GM19455 (cell line): ENCODE data around the gene EHMT1.
"Not testable (repeated sequence)": the region's sequence is repeated elsewhere in the genome, so short reads cannot be mapped to it uniquely, and the experiment has no call there.

Experiments used
- ATAC-seq: cut with Tn5 transposase; IDR thresholded peaks from one replicate; pipeline ENCODE4 v1.9.1; 2021; ENCODE audit not compliant: unreplicated experiment

The EHMT1 gene

DNA sequence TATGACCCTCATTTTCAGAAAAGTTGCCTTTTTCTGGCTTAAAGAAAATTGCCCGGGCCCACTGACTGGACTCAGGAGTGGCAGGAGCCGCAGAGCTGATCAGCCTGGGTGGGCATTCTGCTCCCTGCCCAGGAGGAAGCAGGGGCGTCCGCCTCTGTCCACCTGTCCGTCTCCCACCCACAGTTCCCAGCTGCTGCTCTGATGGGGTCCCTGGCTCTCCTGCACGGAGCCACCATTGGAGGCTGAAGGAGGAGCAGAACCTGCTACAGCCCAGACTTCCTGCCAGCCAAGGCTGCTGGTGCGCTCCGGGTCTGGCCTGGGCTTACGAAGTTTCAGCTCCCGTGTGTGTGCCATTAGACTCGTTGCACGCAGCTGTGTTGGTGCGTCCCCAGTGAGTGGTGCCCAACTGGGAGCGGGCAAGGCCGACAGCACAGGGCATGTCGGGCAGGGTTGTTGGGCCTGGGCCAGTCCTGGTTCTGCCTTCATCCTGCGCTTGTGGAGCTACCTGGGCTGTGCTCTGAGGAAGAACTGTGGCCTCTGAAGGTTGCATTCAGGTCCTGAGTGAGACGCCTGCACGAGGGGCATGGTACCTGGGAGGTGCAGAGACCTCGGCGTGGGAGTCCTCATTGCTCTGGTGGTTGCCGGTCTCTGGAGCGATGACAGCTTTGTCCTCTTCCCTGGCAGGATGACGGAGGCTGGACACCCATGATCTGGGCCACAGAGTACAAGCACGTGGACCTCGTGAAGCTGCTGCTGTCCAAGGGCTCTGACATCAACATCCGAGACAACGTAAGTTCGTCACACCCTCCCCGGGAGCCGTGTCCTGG lies 181.6 kb downstream of the EHMT1 start:
- ATAC-seq = no peak

DNA sequence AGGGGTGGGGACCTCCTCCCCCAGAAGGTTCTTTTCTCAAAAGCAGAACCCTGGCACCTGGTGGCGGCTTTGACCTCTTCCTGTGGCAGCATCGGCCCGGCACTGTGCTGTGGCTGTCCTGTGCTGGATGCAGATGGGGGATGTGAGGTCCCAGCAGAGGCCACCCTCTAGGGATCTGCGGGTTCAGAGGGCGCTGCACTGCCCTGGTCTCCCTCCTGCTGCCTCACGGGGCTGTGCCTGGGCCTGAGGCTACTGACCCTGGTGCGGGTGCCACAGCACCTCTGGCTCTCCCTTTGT lies 182.2 kb downstream of the EHMT1 start:
- ATAC-seq = no peak

GRCh38 chr9:137802021-137802420 lies 183.2 kb downstream of the EHMT1 start:
- ATAC-seq = no peak

DNA sequence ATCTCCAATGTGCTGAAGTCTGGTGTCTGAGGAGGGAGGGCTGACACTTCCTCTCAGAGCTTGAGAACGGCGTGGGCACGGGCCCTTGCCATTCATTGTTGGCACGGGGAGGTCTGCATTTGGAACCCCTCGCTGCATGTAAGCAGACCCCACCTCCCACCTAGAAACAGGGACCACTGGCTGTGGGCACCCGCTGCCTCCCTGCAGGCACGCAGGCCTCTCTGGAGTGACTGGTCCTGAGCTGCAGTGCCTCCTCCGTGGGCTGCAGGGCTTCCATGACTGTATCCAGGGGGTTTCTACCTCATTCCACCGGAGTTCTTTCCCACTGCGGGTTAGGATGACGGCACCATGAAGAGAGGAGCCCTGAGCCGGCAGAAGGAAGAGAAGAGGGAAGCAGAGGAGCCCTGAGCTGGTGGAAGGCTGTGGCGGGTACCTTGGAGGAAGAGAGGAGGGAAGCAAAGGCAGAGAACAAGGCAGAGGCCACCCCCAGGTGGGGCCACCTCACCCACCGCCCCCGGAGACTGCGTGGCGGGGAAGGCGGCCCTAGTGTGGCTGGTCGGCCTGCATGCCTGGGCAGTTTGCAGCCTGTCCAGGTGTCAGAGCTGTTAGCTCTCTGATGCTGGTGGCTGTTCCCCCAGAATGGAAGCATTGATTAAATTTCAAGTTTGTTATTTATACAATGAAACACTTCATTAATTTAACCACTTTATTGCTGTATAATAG lies 183.9 kb downstream of the EHMT1 start:
- ATAC-seq = no peak

DNA sequence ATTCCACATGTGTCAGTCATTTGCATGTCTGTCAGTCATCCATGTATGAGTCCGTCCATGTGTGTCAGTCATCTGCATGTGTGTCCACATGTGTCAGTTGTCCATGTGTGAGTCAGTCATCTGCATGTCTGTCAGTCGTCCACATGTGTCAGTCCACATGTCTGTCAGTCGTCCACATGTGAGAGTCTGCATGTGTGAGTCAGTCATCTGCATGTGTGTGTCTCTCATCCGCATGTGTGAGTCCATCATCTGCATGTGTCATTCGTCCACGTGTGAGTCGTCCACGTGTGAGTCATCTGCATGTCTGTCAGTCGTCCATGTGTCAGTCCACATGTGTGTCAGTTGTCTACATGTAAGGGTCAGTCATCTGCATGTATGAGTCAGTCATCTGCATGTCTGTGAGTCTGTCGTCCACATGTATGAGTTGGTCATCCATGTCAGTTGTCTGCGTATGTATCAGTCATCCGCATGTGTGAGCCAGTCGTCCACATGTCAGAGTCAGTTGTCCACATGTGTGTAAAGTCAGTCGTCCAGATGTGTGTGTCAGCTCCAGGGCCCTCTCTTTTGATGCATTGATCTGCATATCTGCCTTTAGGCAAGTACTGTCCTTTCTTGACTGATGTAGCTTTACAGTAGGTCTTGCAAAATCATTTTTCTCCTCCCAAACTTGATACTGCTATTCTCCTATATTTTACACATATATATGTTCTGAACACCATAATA lies 186.3 kb downstream of the EHMT1 start:
- no peak for ATAC-seq

GRCh38 chr9:137807721-137808703 lies 189.2 kb downstream of the EHMT1 start:
- no peak for ATAC-seq

- no peak for ATAC-seq
These were observed 190.3 kb downstream of the EHMT1 start for GRCh38 chr9:137809040-137809576.

DNA sequence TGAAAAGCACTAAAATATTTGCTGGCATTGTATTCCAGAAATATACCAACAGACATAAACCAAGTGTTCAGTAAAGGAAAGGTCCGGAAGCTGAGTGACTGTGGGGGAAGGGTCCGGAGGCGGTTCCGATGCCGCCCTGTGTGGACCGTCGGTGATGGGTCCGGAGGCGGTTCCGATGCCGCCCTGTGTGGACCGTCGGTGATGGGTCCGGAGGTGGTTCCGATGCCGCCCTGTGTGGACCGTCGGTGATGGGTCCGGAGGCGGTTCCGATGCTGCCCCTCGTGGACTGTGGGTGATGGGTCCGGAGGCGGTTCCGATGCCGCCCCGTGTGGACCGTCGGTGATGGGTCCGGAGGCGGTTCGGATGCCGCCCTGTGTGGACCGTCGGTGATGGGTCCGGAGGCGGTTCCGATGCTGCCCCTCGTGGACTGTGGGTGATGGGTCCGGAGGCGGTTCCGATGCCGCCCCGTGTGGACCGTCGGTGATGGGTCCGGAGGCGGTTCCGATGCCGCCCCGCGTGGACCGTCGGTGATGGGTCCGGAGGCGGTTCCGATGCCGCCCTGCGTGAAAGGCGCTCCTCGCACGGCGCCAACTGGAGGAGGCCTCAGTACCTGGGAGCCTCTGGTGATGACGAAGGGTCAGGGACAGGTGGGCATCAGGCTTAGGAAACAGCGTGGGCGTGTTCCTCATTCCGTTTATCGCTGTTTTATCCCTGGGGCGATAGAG lies 191.1 kb downstream of the EHMT1 start:
- ATAC-seq = not testable (repeated sequence)

DNA sequence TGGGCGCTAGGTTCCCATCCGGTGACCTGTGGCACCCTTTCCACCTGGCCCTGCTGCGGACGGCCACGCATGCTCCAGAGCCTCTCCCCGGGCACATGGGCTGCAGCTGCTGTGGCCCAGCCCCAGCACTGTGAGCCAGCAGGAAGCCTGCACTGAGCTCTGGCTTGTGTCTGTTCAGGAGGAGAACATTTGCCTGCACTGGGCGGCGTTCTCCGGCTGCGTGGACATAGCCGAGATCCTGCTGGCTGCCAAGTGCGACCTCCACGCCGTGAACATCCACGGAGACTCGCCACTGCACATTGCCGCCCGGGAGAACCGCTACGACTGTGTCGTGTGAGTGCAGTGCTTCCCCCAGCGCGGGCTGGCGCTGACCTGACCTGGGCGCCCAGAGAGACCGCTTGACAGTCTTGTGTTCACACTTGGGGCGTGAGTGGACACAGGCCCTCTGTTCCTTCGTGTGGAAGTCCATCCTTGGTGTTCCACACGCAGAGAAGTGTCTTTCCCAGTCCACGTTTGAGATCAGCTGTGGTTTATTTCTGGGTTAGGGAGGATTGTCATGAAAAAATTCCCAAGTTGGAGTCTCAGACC lies 192.6 kb downstream of the EHMT1 start:
- no peak for ATAC-seq

GRCh38 chr9:137812356-137813023 lies 193.7 kb downstream of the EHMT1 start:
- ATAC-seq = no peak

GRCh38 chr9:137813167-137813566 lies 194.4 kb downstream of the EHMT1 start:
- no peak for ATAC-seq

DNA sequence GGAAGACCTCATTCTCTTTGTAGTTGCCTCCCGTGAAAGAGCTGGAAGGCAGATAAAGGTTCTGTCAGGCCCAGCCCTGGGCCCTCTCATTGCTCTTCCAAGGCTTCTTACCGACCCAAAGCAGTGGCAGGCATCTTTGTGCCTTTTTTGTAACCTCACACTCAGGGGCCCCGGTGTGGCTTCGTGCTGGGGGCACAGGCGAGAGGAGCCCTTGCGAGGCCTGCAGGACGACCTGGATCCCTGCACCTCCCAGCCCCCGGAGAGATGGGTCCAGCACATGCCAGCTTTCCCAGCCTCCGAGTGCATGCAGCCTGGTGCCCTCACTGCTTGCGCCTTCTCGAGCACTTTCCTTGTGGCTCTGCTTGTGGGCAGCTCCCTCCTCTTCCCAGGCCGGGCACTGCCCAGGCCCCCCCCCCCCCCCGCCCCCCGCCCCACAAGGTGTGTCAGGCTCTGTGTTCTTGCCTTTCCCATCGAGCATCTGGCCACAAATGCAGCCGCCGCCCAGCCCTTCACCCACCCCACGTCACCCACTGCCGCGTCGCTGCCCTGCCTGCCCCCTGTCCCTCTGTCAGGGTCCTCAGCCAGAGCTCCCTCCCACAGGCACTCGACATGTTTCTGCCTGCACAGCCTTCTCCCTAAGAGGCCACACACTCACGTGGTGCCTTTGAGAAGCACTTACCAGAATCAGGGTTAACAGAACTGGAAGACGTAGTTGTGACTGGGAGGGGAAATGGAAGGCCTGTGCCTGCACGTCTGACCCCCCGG lies 195.0 kb downstream of the EHMT1 start:
- no peak for ATAC-seq

GRCh38 chr9:137814436-137814835 lies 195.6 kb downstream of the EHMT1 start:
- no peak for ATAC-seq

- ATAC-seq = no peak
These were observed 196.0 kb downstream of the EHMT1 start for GRCh38 chr9:137814841-137815240.

DNA sequence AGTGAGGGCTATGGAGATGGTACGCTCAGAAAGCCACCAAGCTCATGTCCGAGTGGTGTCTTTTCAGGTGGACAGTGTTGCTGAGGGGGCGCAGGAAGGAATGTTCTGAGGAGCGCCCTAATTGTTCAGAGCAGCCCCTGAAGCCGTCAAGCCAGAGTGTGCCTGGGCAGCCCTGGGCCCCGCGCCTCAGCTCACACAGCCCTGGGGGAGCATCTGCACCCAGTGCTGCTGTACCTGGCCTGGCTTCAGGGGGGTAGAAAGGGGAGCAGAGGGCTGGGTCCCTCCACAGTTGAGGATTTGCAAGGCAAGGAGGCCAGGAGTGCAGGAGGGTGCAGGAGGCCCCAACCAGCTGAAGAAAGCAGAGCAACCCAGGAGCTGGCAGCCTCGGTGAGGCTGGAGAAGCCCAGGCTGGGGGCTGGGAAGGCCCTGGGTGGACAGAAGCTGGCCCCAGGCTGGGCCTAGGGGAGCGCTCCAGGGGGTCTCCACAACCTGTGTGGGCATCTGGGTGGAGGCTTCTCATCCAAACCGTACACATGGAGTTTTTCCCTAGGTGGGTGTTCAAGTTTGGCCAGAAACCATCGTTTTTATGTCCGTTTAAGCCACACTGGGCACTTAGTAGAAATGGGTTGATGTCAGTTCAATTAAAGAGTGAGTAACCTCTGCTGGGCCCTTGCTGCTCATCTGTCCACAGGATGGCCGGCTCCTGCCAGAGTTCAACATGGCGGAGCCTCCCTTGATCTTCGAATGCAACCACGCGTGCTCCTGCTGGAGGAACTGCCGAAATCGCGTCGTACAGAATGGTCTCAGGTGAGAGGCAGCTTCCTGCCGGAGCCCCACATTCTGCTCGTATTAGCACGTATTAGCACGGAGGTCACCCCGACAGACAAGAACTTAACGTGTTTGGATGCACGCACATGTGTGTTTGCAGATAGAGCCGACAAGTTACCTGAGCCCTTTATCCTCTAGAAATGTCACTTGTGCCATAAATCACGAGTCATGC lies 196.8 kb downstream of the EHMT1 start:
- ATAC-seq = no peak

DNA sequence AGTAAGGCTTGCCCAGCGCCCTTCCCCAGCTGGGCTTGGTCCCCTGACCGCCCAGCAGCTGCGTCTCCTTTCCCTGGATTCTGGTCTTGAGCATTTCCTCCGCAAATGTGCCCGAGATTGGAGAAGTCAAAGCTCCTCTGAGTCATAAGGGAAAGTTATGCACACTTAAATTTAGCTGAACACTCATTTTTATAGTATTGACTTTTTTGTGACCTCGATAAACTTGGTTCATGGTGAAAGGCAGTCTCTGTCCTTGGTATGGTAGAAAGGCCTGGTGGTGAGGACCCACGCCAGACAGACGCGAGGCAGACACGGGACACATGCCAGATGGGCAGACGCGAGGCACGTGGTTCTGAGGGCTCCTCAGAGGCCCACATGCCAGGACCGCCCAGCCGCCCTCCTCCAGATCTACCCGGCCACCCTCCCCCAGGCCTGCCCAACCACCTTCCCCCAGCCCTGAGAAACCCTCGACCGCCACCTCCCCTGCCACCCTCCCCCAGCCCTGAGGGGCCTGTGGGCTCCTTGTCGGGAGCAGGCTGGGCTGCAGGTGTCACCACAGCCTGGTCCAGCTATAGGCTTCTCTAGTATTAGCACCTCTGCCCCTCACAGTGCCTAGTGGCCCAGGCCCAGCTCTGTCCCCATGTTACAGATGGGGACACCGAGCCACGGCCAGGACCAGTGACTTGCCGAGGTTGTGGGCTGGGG lies 197.9 kb downstream of the EHMT1 start:
- ATAC-seq = no peak
